ENCODE results near the gene ABLIM1.

ABLIM1 gene

GRCh38 chr10:114473776-114474175 is 184.3 kb downstream of the ABLIM1 start:
- Histone ChIP-seq H3K27me3 (ENCODE audit: control insufficient read depth, insufficient read depth, low read length) (no peaks in the 10 kb centered on the region), H3K27ac (ENCODE audit: low read depth, low read length) (no peak overlapping the region), H3K9me3 (ENCODE audit: control insufficient read depth, insufficient read depth, low read depth, low read length) (no peaks in the 10 kb centered on the region), H3K36me3 (ENCODE audit: control insufficient read depth, insufficient read depth, low read length) (peaks cover 10% of the 10 kb centered on the region; the same call in 1 of the 2 replicates), H3K9ac (ENCODE audit: low read length) (no peak overlapping the region), H3K4me3 (ENCODE audit: low read depth, low read length) (no peak overlapping the region), H3K4me1 (ENCODE audit: control insufficient read depth, insufficient read depth, low read length) (peaks cover 11% of the 10 kb centered on the region)

- Histone ChIP-seq H3K4me3 (ENCODE audit: low read depth, low read length) (no peak overlapping the region), H3K27ac (ENCODE audit: low read depth, low read length) (no peak overlapping the region), H3K4me1 (ENCODE audit: control insufficient read depth, insufficient read depth, low read length) (peaks cover 11% of the 10 kb centered on the region), H3K9me3 (ENCODE audit: control insufficient read depth, insufficient read depth, low read depth, low read length) (no peaks in the 10 kb centered on the region), H3K9ac (ENCODE audit: low read length) (no peak overlapping the region), H3K27me3 (ENCODE audit: control insufficient read depth, insufficient read depth, low read length) (no peaks in the 10 kb centered on the region), H3K36me3 (ENCODE audit: control insufficient read depth, insufficient read depth, low read length) (peaks cover 10% of the 10 kb centered on the region; the same call in 1 of the 2 replicates)
Observed at GRCh38 chr10:114472877-114473253, 185.2 kb downstream of the ABLIM1 start.

GRCh38 chr10:114471906-114472876 is 185.9 kb downstream of the ABLIM1 start:
- peaks cover 11% of the 10 kb centered on the region for H3K4me1 ChIP-seq (ENCODE audit: control insufficient read depth, insufficient read depth, low read length)
- H3K9ac ChIP-seq (ENCODE audit: low read length), result no peak overlapping the region
- H3K27me3 ChIP-seq (ENCODE audit: control insufficient read depth, insufficient read depth, low read length), result no peaks in the 10 kb centered on the region
- H3K36me3 ChIP-seq (ENCODE audit: control insufficient read depth, insufficient read depth, low read length), result peaks cover 10% of the 10 kb centered on the region; the same call in 1 of the 2 replicates
- no peak overlapping the region for H3K27ac ChIP-seq (ENCODE audit: low read depth, low read length)
- no peak overlapping the region for H3K4me3 ChIP-seq (ENCODE audit: low read depth, low read length)
- H3K9me3 ChIP-seq (ENCODE audit: control insufficient read depth, insufficient read depth, low read depth, low read length), result no peaks in the 10 kb centered on the region

- Histone ChIP-seq H3K9ac (ENCODE audit: low read length) (no peak overlapping the region), H3K4me1 (ENCODE audit: control insufficient read depth, insufficient read depth, low read length) (peaks cover 11% of the 10 kb centered on the region), H3K27me3 (ENCODE audit: control insufficient read depth, insufficient read depth, low read length) (no peaks in the 10 kb centered on the region), H3K27ac (ENCODE audit: low read depth, low read length) (no peak overlapping the region), H3K4me3 (ENCODE audit: low read depth, low read length) (no peak overlapping the region), H3K36me3 (ENCODE audit: control insufficient read depth, insufficient read depth, low read length) (peaks cover 10% of the 10 kb centered on the region; the same call in 1 of the 2 replicates), H3K9me3 (ENCODE audit: control insufficient read depth, insufficient read depth, low read depth, low read length) (no peaks in the 10 kb centered on the region)
Observed at GRCh38 chr10:114470956-114471905, 186.8 kb downstream of the ABLIM1 start.

- Histone ChIP-seq H3K27me3 (ENCODE audit: control insufficient read depth, insufficient read depth, low read length) (no peaks in the 10 kb centered on the region), H3K9ac (ENCODE audit: low read length) (no peak overlapping the region), H3K27ac (ENCODE audit: low read depth, low read length) (no peak overlapping the region), H3K9me3 (ENCODE audit: control insufficient read depth, insufficient read depth, low read depth, low read length) (no peaks in the 10 kb centered on the region), H3K4me1 (ENCODE audit: control insufficient read depth, insufficient read depth, low read length) (peaks cover 11% of the 10 kb centered on the region), H3K4me3 (ENCODE audit: low read depth, low read length) (no peak overlapping the region), H3K36me3 (ENCODE audit: control insufficient read depth, insufficient read depth, low read length) (peaks cover 13% of the 10 kb centered on the region)
Observed at GRCh38 chr10:114470361-114470760, 187.7 kb downstream of the ABLIM1 start.

GRCh38 chr10:114458955-114459354 is 199.1 kb downstream of the ABLIM1 start:
- Histone ChIP-seq H3K27ac (ENCODE audit: low read depth, low read length) (no peak overlapping the region), H3K4me1 (ENCODE audit: control insufficient read depth, insufficient read depth, low read length) (no peaks in the 10 kb centered on the region), H3K36me3 (ENCODE audit: control insufficient read depth, insufficient read depth, low read length) (peaks cover 12% of the 10 kb centered on the region; the same call in 1 of the 2 replicates), H3K27me3 (ENCODE audit: control insufficient read depth, insufficient read depth, low read length) (no peaks in the 10 kb centered on the region), H3K9ac (ENCODE audit: low read length) (no peak overlapping the region), H3K4me3 (ENCODE audit: low read depth, low read length) (no peak overlapping the region), H3K9me3 (ENCODE audit: control insufficient read depth, insufficient read depth, low read depth, low read length) (no peaks in the 10 kb centered on the region)

- Histone ChIP-seq H3K36me3 (ENCODE audit: control insufficient read depth, insufficient read depth, low read length) (peaks cover 9% of the 10 kb centered on the region; the same call in 1 of the 2 replicates), H3K9me3 (ENCODE audit: control insufficient read depth, insufficient read depth, low read depth, low read length) (no peaks in the 10 kb centered on the region), H3K27ac (ENCODE audit: low read depth, low read length) (no peak overlapping the region), H3K9ac (ENCODE audit: low read length) (no peak overlapping the region), H3K4me3 (ENCODE audit: low read depth, low read length) (no peak overlapping the region), H3K27me3 (ENCODE audit: control insufficient read depth, insufficient read depth, low read length) (no peaks in the 10 kb centered on the region), H3K4me1 (ENCODE audit: control insufficient read depth, insufficient read depth, low read length) (peaks cover 2% of the 10 kb centered on the region; the same call in 1 of the 2 replicates)
Observed at GRCh38 chr10:114458216-114458920, 199.7 kb downstream of the ABLIM1 start.

- no peak overlapping the region for H3K4me3 ChIP-seq (ENCODE audit: low read depth, low read length)
- peaks cover 5% of the 10 kb centered on the region; the same call in 1 of the 2 replicates for H3K9me3 ChIP-seq (ENCODE audit: control insufficient read depth, insufficient read depth, low read depth, low read length)
- no peak overlapping the region for H3K27ac ChIP-seq (ENCODE audit: low read depth, low read length)
- H3K4me1 ChIP-seq (ENCODE audit: control insufficient read depth, insufficient read depth, low read length), result peaks cover 8% of the 10 kb centered on the region; the same call in 1 of the 2 replicates
- H3K27me3 ChIP-seq (ENCODE audit: control insufficient read depth, insufficient read depth, low read length), result no peaks in the 10 kb centered on the region
- no peak overlapping the region for H3K9ac ChIP-seq (ENCODE audit: low read length)
- H3K36me3 ChIP-seq (ENCODE audit: control insufficient read depth, insufficient read depth, low read length), result peaks cover 6% of the 10 kb centered on the region; the same call in 1 of the 2 replicates
Observed at GRCh38 chr10:114453576-114453975, 204.5 kb downstream of the ABLIM1 start.

- Histone ChIP-seq H3K9ac (ENCODE audit: low read length) (no peak overlapping the region), H3K27me3 (ENCODE audit: control insufficient read depth, insufficient read depth, low read length) (no peaks in the 10 kb centered on the region), H3K9me3 (ENCODE audit: control insufficient read depth, insufficient read depth, low read depth, low read length) (peaks cover 5% of the 10 kb centered on the region; the same call in 1 of the 2 replicates), H3K27ac (ENCODE audit: low read depth, low read length) (no peak overlapping the region), H3K4me1 (ENCODE audit: control insufficient read depth, insufficient read depth, low read length) (peaks cover 8% of the 10 kb centered on the region; the same call in 1 of the 2 replicates), H3K36me3 (ENCODE audit: control insufficient read depth, insufficient read depth, low read length) (peaks cover 13% of the 10 kb centered on the region; the same call in 1 of the 2 replicates), H3K4me3 (ENCODE audit: low read depth, low read length) (no peak overlapping the region)
Observed at GRCh38 chr10:114448897-114449296, 209.2 kb downstream of the ABLIM1 start.

- Histone ChIP-seq H3K27me3 (ENCODE audit: control insufficient read depth, insufficient read depth, low read length) (no peaks in the 10 kb centered on the region), H3K9me3 (ENCODE audit: control insufficient read depth, insufficient read depth, low read depth, low read length) (peaks cover 3% of the 10 kb centered on the region; the same call in 1 of the 2 replicates), H3K36me3 (ENCODE audit: control insufficient read depth, insufficient read depth, low read length) (peaks cover 24% of the 10 kb centered on the region)
Observed at GRCh38 chr10:114445332-114445731, 212.7 kb downstream of the ABLIM1 start.

More at GRCh38 chr10:114445332-114445731, 212.7 kb downstream of the ABLIM1 start:
- Histone ChIP-seq H3K4me1 (ENCODE audit: control insufficient read depth, insufficient read depth, low read length) (0 out of 2 replicates have a peak, but pooled peaks cover 5% of the 10 kb centered on the region), H3K9ac (ENCODE audit: low read length) (no peak overlapping the region), H3K27ac (ENCODE audit: low read depth, low read length) (no peak overlapping the region), H3K4me3 (ENCODE audit: low read depth, low read length) (no peak overlapping the region)
